Pons (tissue), 1 donor: ENCODE data around the gene MAPT.

Source experiments
- DNase-seq: peaks from one replicate; pipeline ENCODE4 v3.0.0-alpha.2; 2016; ENCODE audit warnings: low spot score

MAPT gene

GRCh38 chr17:46029627-46030026 lies 135.3 kb downstream of the MAPT start:
- DNase-seq, result no peak

GRCh38 chr17:46030752-46031151 lies 136.4 kb downstream of the MAPT start:
- DNase-seq, result no peak

- DNase-seq, result no peak
These were observed 137.1 kb downstream of the MAPT start for GRCh38 chr17:46031440-46031839.

- no peak for DNase-seq
These were observed 137.6 kb downstream of the MAPT start for GRCh38 chr17:46031920-46032319.

GRCh38 chr17:46032909-46033308 lies 138.6 kb downstream of the MAPT start:
- no peak for DNase-seq

GRCh38 chr17:46033392-46033791 lies 139.0 kb downstream of the MAPT start:
- DNase-seq, result no peak

GRCh38 chr17:46035112-46035818 lies 140.9 kb downstream of the MAPT start:
- DNase-seq, result no peak

GRCh38 chr17:46036491-46036890 lies 142.1 kb downstream of the MAPT start:
- no peak for DNase-seq

GRCh38 chr17:46037722-46038255 lies 143.4 kb downstream of the MAPT start:
- no peak for DNase-seq

GRCh38 chr17:46038414-46038813 lies 144.1 kb downstream of the MAPT start:
- DNase-seq, result no peak

GRCh38 chr17:46038937-46039336 lies 144.6 kb downstream of the MAPT start:
- no peak for DNase-seq

- no peak for DNase-seq
These were observed 145.3 kb downstream of the MAPT start for GRCh38 chr17:46039592-46040186.

GRCh38 chr17:46042246-46042645 lies 147.9 kb downstream of the MAPT start:
- DNase-seq, result no peak

GRCh38 chr17:46042925-46043324 lies 148.6 kb downstream of the MAPT start:
- peak; percentile 64 for DNase-seq

GRCh38 chr17:46043606-46044005 lies 149.3 kb downstream of the MAPT start:
- DNase-seq, result no peak

GRCh38 chr17:46044286-46044928 lies 150.1 kb downstream of the MAPT start:
- peak; percentile 97 for DNase-seq

GRCh38 chr17:46044989-46045388 lies 150.6 kb downstream of the MAPT start:
- no peak for DNase-seq

GRCh38 chr17:46045639-46046038 lies 151.3 kb downstream of the MAPT start:
- no peak for DNase-seq

- DNase-seq, result no peak
These were observed 152.6 kb downstream of the MAPT start for GRCh38 chr17:46046957-46047356.

GRCh38 chr17:46047398-46047797 lies 153.0 kb downstream of the MAPT start:
- no peak for DNase-seq

GRCh38 chr17:46047856-46048255 lies 153.5 kb downstream of the MAPT start:
- no peak for DNase-seq

- DNase-seq, result no peak
These were observed 155.3 kb downstream of the MAPT start for GRCh38 chr17:46049656-46050055.

GRCh38 chr17:46053911-46054534 lies 159.7 kb downstream of the MAPT start:
- DNase-seq, result no peak
